Measurements from ENCODE around the gene MVP.
"Not testable (repeated sequence)": the region's sequence is repeated elsewhere in the genome, so short reads cannot be mapped to it uniquely, and the experiment has no call there.

MVP gene

DNA sequence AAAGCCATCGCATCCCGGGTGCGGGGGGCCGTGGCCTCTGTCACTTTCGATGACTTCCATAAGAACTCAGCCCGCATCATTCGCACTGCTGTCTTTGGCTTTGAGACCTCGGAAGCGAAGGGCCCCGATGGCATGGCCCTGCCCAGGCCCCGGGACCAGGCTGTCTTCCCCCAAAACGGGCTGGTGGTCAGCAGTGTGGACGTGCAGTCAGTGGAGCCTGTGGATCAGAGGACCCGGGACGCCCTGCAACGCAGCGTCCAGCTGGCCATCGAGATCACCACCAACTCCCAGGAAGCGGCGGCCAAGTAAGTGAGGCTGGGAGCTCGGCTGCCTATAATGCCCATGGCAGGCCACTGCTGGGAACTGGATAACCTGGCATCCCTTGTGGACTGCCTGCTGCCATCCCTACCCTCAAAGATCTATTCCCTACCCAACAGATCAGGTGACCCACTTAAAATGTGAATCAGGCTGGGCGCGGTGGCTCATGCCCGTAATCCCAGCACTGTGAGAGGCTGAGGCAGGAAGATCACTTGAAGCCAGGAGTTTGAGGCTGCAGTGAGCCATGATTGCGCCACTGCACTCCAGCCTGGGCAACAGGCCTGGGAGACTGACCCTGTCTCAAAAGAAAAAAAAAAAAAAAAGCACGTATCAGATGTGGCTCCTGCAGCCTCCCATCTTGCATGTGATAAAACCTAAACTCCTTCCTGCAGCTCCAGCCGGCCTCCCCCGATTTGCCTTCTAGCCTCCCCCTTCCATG is 24.5 kb downstream of the MVP start:
- DNase-seq = no peak

GRCh38 chr16:29845656-29846055 is 25.4 kb downstream of the MVP start:
- no peak for DNase-seq

- DNase-seq = peak; percentile 84
Measured at GRCh38 chr16:29848420-29849297, 28.4 kb downstream of the MVP start.

GRCh38 chr16:29849505-29849904 is 29.2 kb downstream of the MVP start:
- DNase-seq = no peak

GRCh38 chr16:29850998-29851397 is 30.7 kb downstream of the MVP start:
- no peak for DNase-seq

DNA sequence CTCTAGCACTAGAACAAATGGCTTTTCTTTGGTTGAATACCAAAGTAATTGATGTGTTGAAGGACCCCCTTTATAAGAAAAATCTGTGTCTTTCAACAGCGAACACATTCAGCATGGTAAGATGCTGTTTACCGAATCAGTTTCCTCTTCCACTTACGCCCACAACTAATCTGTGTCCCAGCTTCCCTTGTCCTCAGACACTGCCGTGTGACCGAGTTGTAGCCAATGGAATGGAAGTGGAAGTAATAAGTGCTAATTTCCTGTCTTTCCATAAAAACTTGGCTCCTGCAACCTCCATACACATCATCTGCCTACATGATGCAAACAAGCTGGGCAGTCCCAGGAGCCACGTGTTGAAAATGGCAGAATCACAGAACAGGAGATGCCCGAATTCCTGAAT is 32.4 kb downstream of the MVP start:
- DNase-seq = no peak

- no peak for DNase-seq
Measured at GRCh38 chr16:29854520-29855100, 34.3 kb downstream of the MVP start.

DNA sequence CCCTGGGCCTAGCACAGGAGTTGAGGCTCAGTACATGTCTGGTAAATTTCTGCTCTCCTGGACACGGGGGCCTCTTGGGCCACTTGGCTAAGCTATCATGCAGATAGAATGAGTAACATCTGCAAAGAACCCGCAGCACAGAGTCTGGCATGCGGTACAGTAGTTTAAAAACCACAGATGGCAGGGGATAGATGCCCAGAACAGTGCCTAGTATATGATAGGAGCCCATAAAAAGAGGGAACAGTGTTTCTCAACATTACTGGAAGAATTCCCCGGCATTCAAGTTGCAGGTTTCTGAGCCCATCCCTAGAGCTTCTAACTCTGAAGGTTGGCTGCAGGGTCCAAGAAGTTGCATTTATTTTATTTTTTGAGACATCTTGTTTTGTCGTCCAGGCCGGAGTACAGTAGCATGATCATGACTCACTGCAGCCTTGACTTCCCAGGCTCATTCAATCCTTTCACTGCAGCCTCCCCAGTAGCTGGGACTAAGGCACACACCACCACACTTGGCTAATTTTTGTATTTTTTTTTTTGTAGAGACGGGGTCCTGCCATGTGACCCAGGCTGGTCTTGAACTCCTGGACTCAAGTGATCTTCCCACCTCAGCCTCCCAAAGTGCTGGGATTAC is 37.0 kb downstream of the MVP start:
- no peak for DNase-seq

DNA sequence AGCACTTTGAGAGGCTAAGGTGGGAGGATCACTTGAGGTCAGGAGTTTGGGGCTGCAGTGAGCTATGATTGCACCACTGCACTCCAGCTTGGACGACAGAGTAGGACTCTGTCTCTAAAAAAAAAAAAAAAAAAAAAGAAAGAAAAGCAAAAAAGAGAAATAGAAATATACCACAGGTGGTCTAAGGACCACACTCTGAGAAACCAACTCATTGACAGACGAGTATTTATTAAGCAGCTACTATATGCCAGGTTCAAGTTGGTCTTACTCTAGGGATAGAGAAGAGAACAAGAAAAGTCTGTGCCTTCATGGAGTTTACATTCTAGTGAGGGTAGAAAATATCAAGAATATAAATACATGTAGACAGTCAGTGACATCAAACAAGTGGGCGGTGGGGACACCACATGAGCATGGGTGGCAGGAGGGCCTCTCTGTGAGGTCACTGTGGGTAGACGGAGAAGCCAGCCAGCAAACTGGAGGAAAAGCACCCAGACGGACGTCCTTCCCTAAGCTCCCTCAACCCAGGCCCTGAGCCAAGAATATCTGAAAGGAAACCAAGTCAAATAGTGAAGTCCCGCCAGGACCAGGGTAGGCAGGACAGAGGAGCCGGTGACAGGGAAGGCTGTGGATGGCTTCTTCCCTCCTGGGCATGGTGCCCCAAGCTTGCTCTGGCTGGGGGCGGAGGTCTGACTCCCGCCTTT is 38.0 kb downstream of the MVP start:
- no peak for DNase-seq

GRCh38 chr16:29858974-29859373 is 38.7 kb downstream of the MVP start:
- DNase-seq = no peak

GRCh38 chr16:29860218-29860617 is 40.0 kb downstream of the MVP start:
- no peak for DNase-seq

- no peak for DNase-seq
Measured at GRCh38 chr16:29862383-29862883, 42.2 kb downstream of the MVP start.

- peak; percentile 90 for DNase-seq
Measured at GRCh38 chr16:29862884-29863668, 42.8 kb downstream of the MVP start, which contains the start of gene CDIPT. Gene CDIPT (minus strand): TSS chr16:29863226. CDS start chr16:29862857, 369 bp downstream.

DNA sequence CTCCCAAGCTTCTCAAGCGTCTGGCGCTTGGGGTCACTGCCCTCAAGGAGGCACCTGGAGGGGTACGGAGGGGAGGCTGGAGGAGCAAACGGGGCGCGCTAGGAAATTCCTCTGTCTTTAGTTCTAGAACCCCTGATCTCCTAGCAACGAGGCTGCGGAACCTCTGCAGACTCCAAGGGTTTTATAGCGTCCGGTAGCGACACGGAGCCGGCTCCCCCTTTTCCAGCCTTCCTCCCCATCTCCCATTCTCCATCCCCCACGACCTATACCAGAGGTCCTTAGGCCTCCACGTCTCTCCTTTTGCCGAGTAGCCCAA is 43.4 kb downstream of the MVP start:
- no peak for DNase-seq

DNA sequence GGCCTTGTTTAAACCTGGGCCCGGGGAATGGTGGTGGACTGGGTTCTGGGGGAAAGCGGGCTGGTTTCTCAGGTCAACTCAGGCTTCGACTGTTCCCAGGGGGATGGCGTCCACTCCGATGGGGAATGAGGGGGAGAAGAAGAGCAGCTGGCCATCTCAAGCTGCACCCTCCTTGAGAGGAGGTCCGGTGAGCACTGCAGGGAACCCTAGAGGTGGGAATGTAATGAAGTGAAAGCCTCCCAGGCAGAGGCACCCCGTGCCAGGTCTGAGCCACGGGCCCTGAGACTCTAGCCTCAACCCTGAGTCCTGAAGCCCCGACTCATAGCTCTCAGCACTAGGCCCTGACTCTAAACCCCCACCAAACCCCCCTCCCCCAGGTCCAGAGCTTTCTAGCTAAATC is 43.9 kb downstream of the MVP start:
- no peak for DNase-seq

DNA sequence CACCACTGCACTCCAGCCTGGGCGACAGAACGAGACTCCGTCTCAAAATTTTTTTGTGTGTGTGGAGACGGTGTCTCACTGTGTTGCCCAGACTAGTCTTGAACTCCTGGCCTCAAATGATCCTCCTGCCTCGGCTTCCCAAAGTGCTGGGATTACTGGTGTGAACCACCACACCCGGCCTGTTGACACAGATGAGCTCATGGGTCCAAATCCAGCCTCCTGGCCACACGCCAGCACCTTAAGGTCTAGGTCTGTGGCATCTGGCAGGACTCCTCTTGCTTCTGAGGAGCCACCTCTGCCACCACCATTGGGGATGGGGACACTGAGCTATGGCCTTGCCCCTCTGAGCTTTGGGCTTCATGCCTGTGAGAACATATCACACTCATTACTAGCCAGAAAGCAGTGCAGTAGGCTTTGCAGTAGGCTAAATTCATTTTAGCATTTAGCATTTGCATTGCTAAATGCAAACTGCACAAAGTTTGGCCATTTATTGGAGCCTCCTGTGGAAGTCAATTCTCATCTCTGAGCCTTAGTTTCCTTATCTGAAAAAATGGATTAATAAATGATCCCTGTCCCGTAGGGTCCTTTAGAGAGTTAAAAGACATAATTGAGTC is 48.2 kb downstream of the MVP start:
- no peak for DNase-seq

DNA sequence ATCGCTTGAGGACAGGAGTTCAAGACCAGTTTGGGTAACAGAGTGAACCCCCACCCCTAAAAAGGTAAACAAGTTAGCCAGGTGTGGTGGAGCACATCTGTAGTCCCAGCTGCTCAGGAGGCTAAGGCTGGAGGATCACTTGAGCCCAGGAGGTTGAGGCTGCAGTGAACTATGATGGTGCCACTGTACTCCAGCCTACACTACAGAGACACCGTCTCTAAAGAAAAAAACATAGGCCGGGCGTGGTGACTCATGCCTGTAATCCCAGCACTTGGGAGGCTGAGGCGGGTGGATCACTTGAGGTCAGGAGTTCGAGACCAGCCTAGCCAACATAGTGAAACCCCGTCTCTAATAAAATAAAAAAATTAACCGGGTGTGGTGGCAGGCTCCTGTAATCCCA is 48.8 kb downstream of the MVP start:
- DNase-seq = not testable (repeated sequence)

GRCh38 chr16:29871822-29872546 is 51.7 kb downstream of the MVP start:
- DNase-seq = no peak

- DNase-seq = no peak
Measured at GRCh38 chr16:29873319-29873718, 53.1 kb downstream of the MVP start.

DNA sequence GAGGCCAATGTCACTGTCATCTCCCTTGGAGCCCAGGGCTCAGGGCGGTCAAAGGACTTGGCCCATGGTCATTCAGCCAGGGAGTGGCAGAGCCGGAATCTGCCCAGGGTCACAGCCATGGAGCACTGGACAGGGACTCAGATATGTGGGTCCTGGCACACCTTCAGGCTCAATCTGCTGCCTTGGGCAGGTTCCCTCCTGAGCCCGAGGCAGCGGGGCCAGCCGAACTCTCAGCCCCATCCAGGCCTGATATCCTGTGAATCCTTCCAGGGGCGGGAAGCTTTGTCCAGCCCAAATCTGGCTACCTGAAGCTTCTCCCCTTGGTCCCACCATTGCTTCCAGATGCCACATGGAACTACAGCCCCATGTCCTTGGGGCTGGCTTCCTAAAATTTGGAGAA is 54.9 kb downstream of the MVP start:
- no peak for DNase-seq

DNA sequence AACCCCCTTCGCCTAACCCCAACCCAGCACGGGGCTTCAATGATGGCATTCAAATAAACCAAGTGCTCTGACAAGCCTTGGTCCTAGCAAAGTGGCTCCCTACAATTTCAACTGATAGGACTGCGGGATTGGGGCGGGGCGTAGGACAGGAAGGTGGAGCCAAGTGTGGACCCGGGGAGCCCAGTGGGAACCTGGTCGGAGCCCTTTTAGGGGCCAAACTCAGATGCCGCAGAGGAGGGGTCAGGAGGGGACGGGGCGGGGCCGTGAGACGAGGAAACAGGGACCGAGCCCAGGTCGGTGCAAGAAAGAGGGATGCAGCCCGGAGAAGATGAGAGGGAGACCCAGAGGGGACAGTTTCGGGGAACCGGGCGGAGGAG is 55.9 kb downstream of the MVP start:
- no peak for DNase-seq

Data from activated CD4-positive, alpha-beta T cell treated with anti-CD3 and anti-CD28 coated beads, Interleukin-2, amount 50 U/mL, for 1 hour (primary cell).